ENCODE results near the gene ZFP36L2.

- TF ChIP-seq CTCF (IDR thresholded peaks at IDR 0.05): no peak
- no peak for TF ChIP-seq POLR2A (IDR thresholded peaks at IDR 0.05)
These were observed 45.5 kb downstream of the ZFP36L2 start for GRCh38 chr2:43180897-43181296.

All from vagina (tissue), 2 donors.